Activated T-helper 1 cell treated with Interleukin-2 at 50 U/mL for 16 hours (primary cell): ENCODE measurements around the gene NRXN3.

Experiments used
- DNase-seq: peaks from one replicate; pipeline ENCODE4 v3.0.0-alpha.2; 2020; ENCODE audit warnings: low read depth

Gene NRXN3

GRCh38 chr14:79630288-79630960 lies 1460.3 kb downstream of the NRXN3 start:
- no peak for DNase-seq

GRCh38 chr14:79631276-79631675 lies 1461.1 kb downstream of the NRXN3 start:
- no peak for DNase-seq

- no peak for DNase-seq
Measured at GRCh38 chr14:79638672-79639266, 1468.6 kb downstream of the NRXN3 start.

- no peak for DNase-seq
Measured at GRCh38 chr14:79639613-79640012, 1469.4 kb downstream of the NRXN3 start.

GRCh38 chr14:79641371-79641770 lies 1471.2 kb downstream of the NRXN3 start:
- no peak for DNase-seq

- no peak for DNase-seq
Measured at GRCh38 chr14:79643132-79643531, 1473.0 kb downstream of the NRXN3 start.

GRCh38 chr14:79645753-79646362 lies 1475.7 kb downstream of the NRXN3 start:
- DNase-seq: no peak

- no peak for DNase-seq
Measured at GRCh38 chr14:79649856-79650255, 1479.7 kb downstream of the NRXN3 start.

- DNase-seq: no peak
Measured at GRCh38 chr14:79652513-79653307, 1482.5 kb downstream of the NRXN3 start.

GRCh38 chr14:79656056-79656455 lies 1485.9 kb downstream of the NRXN3 start:
- DNase-seq: no peak

- no peak for DNase-seq
Measured at GRCh38 chr14:79656496-79656895, 1486.3 kb downstream of the NRXN3 start.

- no peak for DNase-seq
Measured at GRCh38 chr14:79658221-79658620, 1488.0 kb downstream of the NRXN3 start.

GRCh38 chr14:79658769-79659168 lies 1488.6 kb downstream of the NRXN3 start:
- no peak for DNase-seq

GRCh38 chr14:79660053-79660939 lies 1490.1 kb downstream of the NRXN3 start:
- no peak for DNase-seq

- DNase-seq: no peak
Measured at GRCh38 chr14:79661752-79662151, 1491.6 kb downstream of the NRXN3 start.

- no peak for DNase-seq
Measured at GRCh38 chr14:79663453-79663852, 1493.3 kb downstream of the NRXN3 start.

- no peak for DNase-seq
Measured at GRCh38 chr14:79665556-79665955, 1495.4 kb downstream of the NRXN3 start.

GRCh38 chr14:79668951-79669350 lies 1498.8 kb downstream of the NRXN3 start:
- DNase-seq: no peak

GRCh38 chr14:79670811-79671210 lies 1500.6 kb downstream of the NRXN3 start:
- no peak for DNase-seq

GRCh38 chr14:79680087-79680486 lies 1509.9 kb downstream of the NRXN3 start:
- no peak for DNase-seq

- DNase-seq: no peak
Measured at GRCh38 chr14:79686196-79686595, 1516.0 kb downstream of the NRXN3 start.

- DNase-seq: no peak
Measured at GRCh38 chr14:79690960-79691359, 1520.8 kb downstream of the NRXN3 start.
